ENCODE measurements around the gene RBM7.

The RBM7 gene

DNA sequence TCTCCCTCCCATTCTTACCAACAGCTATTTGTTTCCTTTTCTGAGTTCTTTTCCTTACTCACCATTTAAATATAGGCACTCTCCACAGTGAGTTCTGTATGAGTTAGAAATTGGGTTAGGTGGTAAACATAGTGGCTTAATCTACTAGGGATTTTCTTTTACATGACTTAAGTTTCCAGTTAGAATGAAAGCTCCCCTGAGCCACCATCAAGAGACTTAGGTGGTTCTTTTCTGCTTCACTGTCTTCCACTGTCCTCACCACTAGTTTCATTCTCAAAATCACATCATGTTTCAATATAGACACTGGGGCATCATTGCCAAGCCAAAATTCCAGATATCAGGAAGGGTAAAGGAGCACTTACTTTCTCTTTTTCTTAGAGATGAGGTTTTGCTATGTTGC lies 29.8 kb downstream of the RBM7 start:
- H3K4me2 ChIP-seq (ENCODE audit: low read length): no peak overlapping the region

DNA sequence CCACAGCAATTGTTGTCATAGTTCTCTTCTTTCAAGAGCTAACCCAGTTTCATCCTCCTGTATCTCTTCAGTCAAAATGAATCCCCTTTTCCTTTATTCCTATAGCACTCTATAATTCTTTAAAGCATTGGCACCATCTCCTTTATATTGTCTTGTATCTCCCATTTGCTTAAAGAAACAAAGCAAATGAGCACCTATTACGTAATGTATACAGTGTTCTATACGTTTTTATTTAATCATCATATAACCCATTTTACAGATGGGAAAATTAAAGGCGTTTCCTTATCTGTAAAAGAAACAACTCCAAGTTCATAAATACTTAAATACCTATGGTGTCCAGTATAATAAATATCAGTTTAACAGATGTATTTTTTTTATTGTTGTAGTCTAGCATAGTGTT lies 32.4 kb downstream of the RBM7 start:
- no peak overlapping the region for H3K27ac ChIP-seq (ENCODE audit: low read depth, low read length)
- H3F3A ChIP-seq (ENCODE audit: control insufficient read depth, insufficient read depth): no peaks in the 10 kb centered on the region
- H3K9me3 ChIP-seq (ENCODE audit: control insufficient read depth, insufficient read depth, low read length): no peaks in the 10 kb centered on the region
- no peaks in the 10 kb centered on the region for H3K4me1 ChIP-seq (ENCODE audit: control insufficient read depth, low read length)
- H3K79me2 ChIP-seq (ENCODE audit: control insufficient read depth, low read length): no peaks in the 10 kb centered on the region
- no peak for TF ChIP-seq EZH2phosphoT487 (IDR thresholded peaks at IDR 0.05; ENCODE audit: borderline replicate concordance, low read length)
- TF ChIP-seq, protein P1, sequence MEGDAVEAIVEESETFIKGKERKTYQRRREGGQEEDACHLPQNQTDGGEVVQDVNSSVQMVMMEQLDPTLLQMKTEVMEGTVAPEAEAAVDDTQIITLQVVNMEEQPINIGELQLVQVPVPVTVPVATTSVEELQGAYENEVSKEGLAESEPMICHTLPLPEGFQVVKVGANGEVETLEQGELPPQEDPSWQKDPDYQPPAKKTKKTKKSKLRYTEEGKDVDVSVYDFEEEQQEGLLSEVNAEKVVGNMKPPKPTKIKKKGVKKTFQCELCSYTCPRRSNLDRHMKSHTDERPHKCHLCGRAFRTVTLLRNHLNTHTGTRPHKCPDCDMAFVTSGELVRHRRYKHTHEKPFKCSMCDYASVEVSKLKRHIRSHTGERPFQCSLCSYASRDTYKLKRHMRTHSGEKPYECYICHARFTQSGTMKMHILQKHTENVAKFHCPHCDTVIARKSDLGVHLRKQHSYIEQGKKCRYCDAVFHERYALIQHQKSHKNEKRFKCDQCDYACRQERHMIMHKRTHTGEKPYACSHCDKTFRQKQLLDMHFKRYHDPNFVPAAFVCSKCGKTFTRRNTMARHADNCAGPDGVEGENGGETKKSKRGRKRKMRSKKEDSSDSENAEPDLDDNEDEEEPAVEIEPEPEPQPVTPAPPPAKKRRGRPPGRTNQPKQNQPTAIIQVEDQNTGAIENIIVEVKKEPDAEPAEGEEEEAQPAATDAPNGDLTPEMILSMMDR (IDR thresholded peaks at IDR 0.05; ENCODE audit: low read depth, low read length, poor library complexity, severe bottlenecking): no peak
- no peaks in the 10 kb centered on the region for H3K9me2 ChIP-seq (replicated peaks; ENCODE audit: control insufficient read depth, low read length)
- H3K4me3 ChIP-seq (ENCODE audit: low read length): no peak overlapping the region
- H3K27me3 ChIP-seq (ENCODE audit: control insufficient read depth, low read length): no peaks in the 10 kb centered on the region
- H3K36me3 ChIP-seq (ENCODE audit: control insufficient read depth, low read length): no peaks in the 10 kb centered on the region
- no peak overlapping the region for H3K4me2 ChIP-seq (ENCODE audit: low read length)
- no peaks in the 10 kb centered on the region for H4K20me1 ChIP-seq (ENCODE audit: control insufficient read depth, insufficient read depth, low read depth, low read length)

More for the DNA sequence above, 29.8 kb downstream of the RBM7 start:
- no peaks in the 10 kb centered on the region for H3K79me2 ChIP-seq (ENCODE audit: control insufficient read depth, low read length)
- H3K27ac ChIP-seq (ENCODE audit: low read depth, low read length): no peak overlapping the region
- no peaks in the 10 kb centered on the region for H3K27me3 ChIP-seq (ENCODE audit: control insufficient read depth, low read length)
- no peaks in the 10 kb centered on the region for H3K4me1 ChIP-seq (ENCODE audit: control insufficient read depth, low read length)
- no peaks in the 10 kb centered on the region for H3K36me3 ChIP-seq (ENCODE audit: control insufficient read depth, low read length)
- no peak overlapping the region for H3K4me3 ChIP-seq (ENCODE audit: low read length)
- TF ChIP-seq, protein P1 (IDR thresholded peaks at IDR 0.05; ENCODE audit: low read depth, low read length, poor library complexity, severe bottlenecking): no peak
- TF ChIP-seq EZH2phosphoT487 (IDR thresholded peaks at IDR 0.05; ENCODE audit: borderline replicate concordance, low read length): no peak
- no peaks in the 10 kb centered on the region for H3K9me2 ChIP-seq (replicated peaks; ENCODE audit: control insufficient read depth, low read length)
- H3F3A ChIP-seq (ENCODE audit: control insufficient read depth, insufficient read depth): no peaks in the 10 kb centered on the region
- no peaks in the 10 kb centered on the region for H4K20me1 ChIP-seq (ENCODE audit: control insufficient read depth, insufficient read depth, low read depth, low read length)
- H3K9me3 ChIP-seq (ENCODE audit: control insufficient read depth, insufficient read depth, low read length): no peaks in the 10 kb centered on the region

DNA sequence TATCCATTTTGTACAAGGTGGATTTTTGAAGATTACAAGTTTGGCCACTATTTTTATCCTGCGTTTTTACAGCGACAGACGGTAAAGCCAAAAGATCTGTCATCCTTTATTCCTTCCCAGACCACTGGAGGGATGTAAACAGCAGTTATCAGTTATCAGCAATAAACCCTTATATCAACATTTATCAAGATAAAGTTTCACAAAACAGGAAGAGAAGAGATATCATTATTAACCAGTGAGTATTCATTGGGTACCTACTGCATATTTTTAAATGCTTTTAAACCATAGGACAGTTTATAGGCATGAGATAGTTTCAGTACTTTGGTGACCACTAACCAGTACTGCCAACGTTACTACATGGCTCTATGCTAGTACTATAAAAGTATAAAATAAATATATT lies 32.9 kb downstream of the RBM7 start:
- no peaks in the 10 kb centered on the region for H3K79me2 ChIP-seq (ENCODE audit: control insufficient read depth, low read length)
- no peak overlapping the region for H3K4me3 ChIP-seq (ENCODE audit: low read length)
- no peaks in the 10 kb centered on the region for H3K9me2 ChIP-seq (replicated peaks; ENCODE audit: control insufficient read depth, low read length)
- no peak for TF ChIP-seq EZH2phosphoT487 (IDR thresholded peaks at IDR 0.05; ENCODE audit: borderline replicate concordance, low read length)
- TF ChIP-seq, protein P1 (IDR thresholded peaks at IDR 0.05; ENCODE audit: low read depth, low read length, poor library complexity, severe bottlenecking): no peak
- no peaks in the 10 kb centered on the region for H3F3A ChIP-seq (ENCODE audit: control insufficient read depth, insufficient read depth)
- no peaks in the 10 kb centered on the region for H3K9me3 ChIP-seq (ENCODE audit: control insufficient read depth, insufficient read depth, low read length)
- H3K4me1 ChIP-seq (ENCODE audit: control insufficient read depth, low read length): no peaks in the 10 kb centered on the region
- no peak overlapping the region for H3K27ac ChIP-seq (ENCODE audit: low read depth, low read length)
- H3K27me3 ChIP-seq (ENCODE audit: control insufficient read depth, low read length): no peaks in the 10 kb centered on the region
- no peaks in the 10 kb centered on the region for H3K36me3 ChIP-seq (ENCODE audit: control insufficient read depth, low read length)
- H3K4me2 ChIP-seq (ENCODE audit: low read length): no peak overlapping the region
- H4K20me1 ChIP-seq (ENCODE audit: control insufficient read depth, insufficient read depth, low read depth, low read length): no peaks in the 10 kb centered on the region

Measured in DOHH2 (cell line).